OCI-LY3 (cell line): ENCODE results near the gene EHF.

Experiments
- CTCF ChIP-seq: fragments of 200-600, 300-600 bp; sonication (generic); IDR thresholded peaks from 2 replicates; pipeline ENCODE4 v1.5.1; 2014; ENCODE audit warnings: antibody characterized with exemption, low read length, low read depth
- EZH2phosphoT487 ChIP-seq: fragments of 200-600 bp; shearing (Covaris generic); IDR thresholded peaks from 2 replicates; pipeline ENCODE4 v1.6.1; 2018; ENCODE audit warnings: antibody characterized with exemption, mixed run types, low read depth

- no peak for TF ChIP-seq CTCF
- TF ChIP-seq EZH2phosphoT487: no peak
Measured at GRCh38 chr11:34620820-34621792, at the start of gene EHF.
